HG03139 (cell line): ENCODE measurements around the gene IFIT3.

ENCODE experiments used
- ATAC-seq: cut with Tn5 transposase; IDR thresholded peaks from one replicate; pipeline ENCODE4 v1.9.1; 2021; ENCODE audit not compliant: unreplicated experiment

The IFIT3 gene

GRCh38 chr10:89332123-89332633, 4.4 kb downstream of the IFIT3 start:
- peak; percentile 33 for ATAC-seq

DNA sequence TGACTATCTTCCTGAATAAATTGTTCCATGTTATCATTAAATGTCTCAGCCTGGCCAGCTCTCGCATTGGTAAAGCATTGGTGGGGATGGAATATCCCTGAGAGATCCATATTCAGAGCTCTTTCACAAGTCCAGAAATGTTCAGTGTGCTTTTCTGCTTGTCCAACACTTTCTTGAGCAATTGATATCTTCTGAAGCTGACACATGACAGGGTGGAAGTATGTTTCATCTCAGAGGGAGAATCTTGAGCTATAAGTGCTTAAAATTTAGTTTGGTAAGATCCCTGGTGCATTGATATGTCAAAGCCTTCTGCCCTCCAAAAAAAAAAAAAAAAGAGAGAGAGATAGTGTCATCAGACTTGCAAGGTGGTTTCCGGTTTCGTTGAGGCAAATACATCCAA, 7.4 kb downstream of the IFIT3 start:
- no peak for ATAC-seq

- no peak for ATAC-seq
Observed at GRCh38 chr10:89336241-89336640, 8.4 kb downstream of the IFIT3 start.

GRCh38 chr10:89337484-89337883, 9.7 kb downstream of the IFIT3 start:
- ATAC-seq, result no peak

GRCh38 chr10:89338713-89339112, 10.9 kb downstream of the IFIT3 start:
- no peak for ATAC-seq

GRCh38 chr10:89339875-89340274, 12.1 kb downstream of the IFIT3 start:
- ATAC-seq, result no peak

DNA sequence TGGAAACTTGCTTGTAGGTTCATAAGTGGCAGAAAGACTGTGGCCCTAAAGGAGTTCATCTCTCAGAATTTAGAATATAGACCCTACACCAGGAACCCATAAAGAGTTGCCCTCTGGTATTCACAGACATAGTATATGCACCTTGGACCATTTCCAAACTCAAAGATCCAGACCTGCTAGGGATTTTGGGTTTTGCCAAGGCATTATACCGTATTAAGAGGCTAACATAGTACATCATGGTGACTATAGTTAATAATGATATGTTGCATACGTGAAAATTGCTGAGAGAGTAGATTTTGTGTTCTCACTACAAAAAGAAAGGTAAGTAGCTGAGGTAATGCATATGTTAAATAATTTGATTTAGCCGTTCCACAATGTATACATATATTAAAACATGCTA, 13.9 kb downstream of the IFIT3 start:
- no peak for ATAC-seq

- no peak for ATAC-seq
Observed at GRCh38 chr10:89342206-89342958, 14.6 kb downstream of the IFIT3 start.

GRCh38 chr10:89343089-89343767, 15.4 kb downstream of the IFIT3 start:
- ATAC-seq, result no peak

- no peak for ATAC-seq
Observed at GRCh38 chr10:89344156-89344555, 16.4 kb downstream of the IFIT3 start.

- ATAC-seq, result no peak
Observed at GRCh38 chr10:89345367-89346000, 17.7 kb downstream of the IFIT3 start.

DNA sequence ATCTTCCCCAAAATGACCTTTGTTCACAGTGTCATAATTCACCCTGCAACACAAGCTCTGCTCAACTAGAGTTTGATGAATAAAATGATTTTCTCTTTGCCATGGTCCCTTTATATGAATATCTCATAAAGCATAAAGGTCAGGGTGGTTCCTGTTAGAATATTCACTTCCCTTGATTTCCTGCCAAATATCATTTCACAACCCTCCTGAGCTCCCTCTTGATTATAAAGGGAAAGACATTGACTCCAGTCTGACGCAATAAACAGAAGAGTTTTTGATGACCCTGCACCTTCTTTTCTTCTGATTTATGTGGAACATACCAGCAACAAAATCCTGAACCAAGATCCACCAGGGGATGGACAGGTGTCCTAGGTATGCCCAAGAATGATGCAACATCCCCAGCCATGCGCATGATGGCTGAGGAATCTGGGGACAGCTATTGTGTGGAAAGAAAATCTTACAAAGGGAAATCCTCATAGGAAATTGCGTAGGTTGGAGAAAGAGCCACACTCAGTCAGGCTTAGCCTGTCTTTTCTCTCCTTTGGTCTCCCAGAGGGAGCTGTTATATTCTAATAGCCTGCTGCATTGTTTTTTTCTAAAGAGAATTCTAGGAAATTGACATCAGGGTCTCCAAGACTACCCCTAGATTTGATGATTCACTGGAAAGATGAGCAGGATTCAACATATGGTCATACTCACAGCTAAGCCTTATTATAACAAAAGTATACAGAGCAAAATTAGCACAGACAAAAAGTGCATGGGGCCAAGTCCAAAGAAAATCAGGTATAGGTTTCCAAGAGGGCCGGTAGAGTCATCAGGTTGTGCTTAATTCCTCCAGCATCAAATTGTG, 18.8 kb downstream of the IFIT3 start:
- no peak for ATAC-seq

DNA sequence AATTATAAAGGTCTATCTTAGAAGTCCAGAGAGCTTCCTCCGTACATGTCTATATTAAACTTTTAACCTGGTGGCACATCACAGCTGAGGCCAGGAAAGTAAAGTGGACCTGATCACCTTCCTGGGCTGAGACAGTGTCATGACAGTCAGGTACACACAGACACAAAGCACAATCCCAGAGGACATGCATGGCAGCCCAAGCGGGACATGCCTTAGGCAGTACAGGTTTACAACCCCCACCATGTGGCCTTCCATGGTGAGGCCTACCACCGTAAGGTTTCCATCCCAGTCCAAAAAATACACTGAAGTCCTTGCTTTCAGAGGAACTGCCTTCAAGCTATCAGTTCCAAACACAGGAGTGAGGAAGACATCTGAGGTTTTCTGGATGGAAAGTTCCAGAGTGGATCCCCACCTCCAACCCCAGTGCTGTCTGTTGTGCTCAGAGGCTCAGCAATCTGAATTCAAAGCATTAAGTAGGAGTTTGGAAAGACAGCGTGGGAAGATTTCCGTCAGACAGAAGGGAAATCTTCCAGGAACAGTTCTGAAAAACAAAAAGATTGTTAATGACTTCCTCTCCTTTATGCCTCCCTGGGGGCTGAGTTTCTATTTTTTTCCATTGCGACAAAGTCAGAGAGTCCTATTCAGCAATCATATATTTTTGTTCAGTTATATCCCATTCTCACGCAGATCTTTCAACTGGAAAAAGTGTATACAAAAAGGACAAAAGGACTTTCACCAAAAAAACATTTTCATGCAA, 20.1 kb downstream of the IFIT3 start:
- ATAC-seq, result no peak

- ATAC-seq, result no peak
Observed at GRCh38 chr10:89348481-89348880, 20.7 kb downstream of the IFIT3 start.

DNA sequence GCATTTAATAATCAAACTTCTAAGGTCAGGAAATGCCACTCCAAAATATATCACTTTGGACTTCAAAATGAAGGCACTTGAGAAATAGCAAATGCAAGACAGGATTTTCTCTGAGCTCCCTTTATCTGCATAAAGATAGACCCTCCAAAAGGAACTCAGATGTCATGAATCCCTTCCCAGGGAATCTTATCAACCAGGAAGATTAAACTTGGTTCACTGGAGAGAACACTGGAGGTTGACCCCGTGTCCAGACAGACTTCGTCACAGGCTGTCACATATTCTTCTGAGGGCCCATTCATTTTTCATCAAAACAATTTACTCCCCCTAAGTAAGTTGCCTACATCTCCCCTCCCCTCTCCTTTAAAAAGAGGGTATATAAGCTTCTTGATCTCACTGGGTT, 21.2 kb downstream of the IFIT3 start:
- no peak for ATAC-seq

DNA sequence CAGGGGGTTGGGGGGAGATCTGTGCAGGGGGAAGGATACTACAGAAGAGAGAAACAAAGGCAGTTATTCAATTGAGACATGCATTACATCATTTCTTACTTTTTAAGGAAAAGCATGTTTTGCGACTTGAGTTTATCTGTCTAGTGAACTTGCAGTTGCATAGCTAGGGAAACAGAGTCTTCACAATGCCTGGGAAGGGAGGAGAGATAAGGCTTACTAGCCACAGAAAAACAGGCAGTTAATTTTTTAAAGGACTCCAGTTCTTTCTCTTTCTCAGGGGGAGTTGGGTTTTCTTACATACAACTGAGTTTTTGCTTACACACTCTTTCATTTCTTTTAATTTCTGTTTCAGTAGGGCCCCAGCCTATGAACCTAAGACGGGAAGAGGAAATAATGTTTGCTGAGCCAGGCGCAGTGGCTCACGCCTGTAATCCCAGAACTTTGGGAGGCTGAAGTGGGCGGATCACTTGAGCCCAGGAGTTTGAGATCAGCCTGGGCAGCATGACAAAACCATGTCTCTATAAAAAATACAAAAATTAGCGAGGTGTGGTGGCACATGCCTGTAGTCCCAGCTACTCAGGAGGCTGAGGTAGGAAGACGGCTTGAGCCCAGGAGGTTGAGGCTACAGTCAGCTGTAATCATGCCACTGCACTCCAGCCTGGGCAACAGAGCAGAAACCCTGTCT, 23.0 kb downstream of the IFIT3 start:
- ATAC-seq, result peak; percentile 28

GRCh38 chr10:89351412-89351779, 23.6 kb downstream of the IFIT3 start:
- ATAC-seq, result peak; percentile 69

- ATAC-seq, result no peak
Observed at GRCh38 chr10:89351780-89352597, 24.2 kb downstream of the IFIT3 start.

GRCh38 chr10:89352802-89353201, 25.0 kb downstream of the IFIT3 start:
- no peak for ATAC-seq
